Left colon (tissue), 2 donors: Measurements from ENCODE around the gene PPEF2. TPM values are rescaled to one million over a fixed set of nuclear protein-coding genes. Genes with fewer than 3 reads are reported as not detected.

Source experiments
- ATAC-seq: fragments of 200-7000 bp; cut with Tn5 transposase; one replicate; pipeline ENCODE4 v1.9.1; 2020; ENCODE audit warnings: mild to moderate bottlenecking, moderate library complexity
- DNase-seq, 2 donors: peaks; one replicate each; pipeline ENCODE4 v3.0.0-alpha.2; 2020
- intact Hi-C, 2 donors: fragments of 100-400 bp; cut with DNase I in 1 of 2; cut with micrococcal nuclease in 1 of 2; formaldehyde crosslinking; loops; one replicate each; pipeline versions ENCODE4 v1.11.2 to v1.14.0; 2022; cut with DNase I, micrococcal nuclease
- total RNA-seq, 2 donors: library from RNA; stranded (reverse); fragmentation: NEBNext Ultra II Directional; extraction: Animal tissue kit (Norgen Biotek cat#: 25700); gene quantifications; one replicate each; pipeline ENCODE4 v1.2.1, GENCODE V29; 2021
- donor health status: DM: no; HTN: no; CAD: no.
- donor health status: DM: yes; HTN: yes; CAD: no.

The PPEF2 gene
- total RNA-seq, 2 donors from 2014 or later = not detected

- no peak for ATAC-seq
- no peak for DNase-seq
- intact Hi-C loops = no loop called here
These were observed 58.7 kb downstream of the PPEF2 start for GRCh38 chr4:75843596-75843995.

GRCh38 chr4:75841641-75842520 lies 60.4 kb downstream of the PPEF2 start:
- intact Hi-C loops = no loop called here
- ATAC-seq = no peak
- DNase-seq = no peak

GRCh38 chr4:75834772-75835154 lies 67.5 kb downstream of the PPEF2 start:
- intact Hi-C loops = no loop called here
- DNase-seq = no peak
- no peak for ATAC-seq

GRCh38 chr4:75834095-75834771 lies 68.0 kb downstream of the PPEF2 start:
- ATAC-seq (no peak), DNase-seq (no peak)
- intact Hi-C loops = no loop called here

DNA sequence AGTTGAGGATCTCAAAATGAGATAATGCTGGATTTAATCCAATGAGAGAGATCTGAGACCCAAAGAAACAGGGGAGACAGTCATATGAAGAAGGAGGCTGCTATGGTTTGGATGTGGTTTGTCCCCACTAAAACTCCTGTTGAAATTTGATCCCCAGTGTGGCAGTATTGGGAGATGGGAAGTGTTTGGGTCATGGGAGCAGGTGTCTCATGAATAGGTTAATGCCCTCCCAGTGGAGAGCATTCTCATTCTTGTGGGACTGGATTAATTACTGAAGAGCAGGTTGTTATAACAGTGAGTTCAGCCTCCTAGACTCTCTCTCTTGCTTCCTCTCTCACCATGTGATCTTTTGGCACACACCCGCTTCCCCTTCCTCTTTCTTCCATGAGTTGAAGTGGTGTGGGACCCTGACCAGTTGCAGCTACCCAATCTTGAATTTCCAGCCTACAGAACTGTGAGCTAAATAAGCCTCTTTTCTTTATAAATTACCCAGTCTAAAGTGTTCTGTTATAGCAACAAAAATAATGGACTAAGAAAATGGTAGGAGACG lies 70.3 kb downstream of the PPEF2 start:
- DNase-seq (no peak), ATAC-seq (no peak)
- intact Hi-C loops = no loop called here

- DNase-seq = no peak
- intact Hi-C loops = no loop called here
- ATAC-seq = no peak
These were observed 71.3 kb downstream of the PPEF2 start for GRCh38 chr4:75830906-75831305.

GRCh38 chr4:75823812-75824211 lies 78.4 kb downstream of the PPEF2 start:
- ATAC-seq (no peak), DNase-seq (no peak)
- intact Hi-C loops = no loop called here

DNA sequence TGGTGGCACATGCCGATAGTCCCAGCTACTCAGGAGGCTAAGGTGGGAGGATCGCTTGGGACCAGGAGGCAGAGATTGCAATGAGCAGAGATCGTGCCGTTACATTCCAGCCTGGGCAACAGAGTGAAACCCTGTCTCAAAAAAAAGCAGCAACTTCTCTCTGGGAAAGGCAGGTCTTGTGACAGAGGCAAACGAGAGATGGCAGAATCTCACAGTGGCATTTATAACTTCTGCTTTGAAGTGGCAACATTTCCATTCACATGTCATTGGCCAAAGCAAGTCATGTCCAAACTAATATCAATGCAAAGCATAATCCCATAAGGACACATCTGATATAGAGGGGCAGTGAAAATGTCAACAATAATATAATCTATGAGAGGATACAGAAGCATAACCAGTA lies 79.8 kb downstream of the PPEF2 start:
- no peak for ATAC-seq
- intact Hi-C loops = no loop called here
- no peak for DNase-seq

GRCh38 chr4:75821966-75822365 lies 80.3 kb downstream of the PPEF2 start:
- intact Hi-C loops = no loop called here
- no peak for ATAC-seq

GRCh38 chr4:75821216-75821615 lies 81.0 kb downstream of the PPEF2 start:
- no peak for ATAC-seq
- DNase-seq = no peak
- intact Hi-C loops = no loop called here

More at GRCh38 chr4:75821966-75822365, 80.3 kb downstream of the PPEF2 start:
- no peak for DNase-seq

GRCh38 chr4:75820676-75821075 lies 81.6 kb downstream of the PPEF2 start:
- ATAC-seq = no peak
- DNase-seq = no peak
- intact Hi-C loops = no loop called here

DNA sequence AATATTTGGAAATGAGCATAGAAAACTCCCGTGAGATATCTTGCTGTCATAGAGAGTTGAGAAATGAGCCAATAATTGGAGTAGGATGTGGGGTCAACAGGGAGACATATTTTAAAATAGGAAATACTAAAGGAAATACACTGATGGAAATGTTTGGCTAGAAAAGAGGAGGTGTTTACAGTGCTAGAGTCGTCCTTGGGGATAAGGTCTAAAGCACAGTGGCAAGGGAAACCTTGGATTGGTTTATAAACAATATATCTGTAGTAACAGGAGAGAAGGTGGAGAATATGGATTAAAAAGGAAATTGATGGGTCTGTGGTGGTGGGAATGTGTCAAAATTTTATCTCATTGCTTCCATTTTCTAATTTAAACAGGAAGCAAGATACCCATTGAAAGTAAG lies 82.1 kb downstream of the PPEF2 start:
- intact Hi-C loops = no loop called here
- ATAC-seq (no peak), DNase-seq (no peak)

DNA sequence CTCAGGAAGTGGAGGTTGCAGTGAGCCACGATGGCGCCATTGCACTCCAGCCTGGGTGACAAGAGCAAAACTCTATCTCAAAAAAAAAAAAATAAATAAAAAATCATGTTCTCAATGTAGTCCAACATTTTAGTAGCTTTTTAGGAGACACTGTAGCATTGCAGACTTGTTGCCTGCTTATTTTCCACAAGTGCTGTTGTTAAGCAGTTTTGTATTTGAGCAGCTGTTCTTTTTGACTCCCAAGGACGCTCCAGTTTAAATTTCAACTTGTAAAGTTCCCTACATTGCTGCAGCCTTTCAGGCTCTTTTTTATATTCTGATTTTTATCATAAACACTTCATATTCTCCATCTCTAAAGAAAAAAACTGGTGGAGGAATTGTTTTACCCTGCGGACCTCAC lies 83.1 kb downstream of the PPEF2 start:
- intact Hi-C loops = no loop called here

GRCh38 chr4:75817901-75818300 lies 84.4 kb downstream of the PPEF2 start:
- DNase-seq (no peak), ATAC-seq (no peak)
- intact Hi-C loops = no loop called here

More for the DNA sequence above, 83.1 kb downstream of the PPEF2 start:
- DNase-seq = no peak
- ATAC-seq = no peak

Other genes with a start within 250 kb of the PPEF2 start
- gene G3BP2, start 229.0 kb downstream of the PPEF2 start, total RNA-seq = 100 to 1,000 TPM; 158 to 159 TPM
- gene USO1, start 177.9 kb downstream of the PPEF2 start, total RNA-seq = 10 to 100 TPM; 51.5 to 55.4 TPM
- gene NAAA, start 38.6 kb upstream of the PPEF2 start, total RNA-seq = 100 to 1,000 TPM; 154 to 156 TPM
- 10 to 100 TPM; 23.0 to 28.8 TPM for gene SDAD1, start 88.5 kb upstream of the PPEF2 start, total RNA-seq
- 1 to 10 TPM; 1.1 to 1.3 TPM for gene CXCL9, start 105.1 kb upstream of the PPEF2 start, total RNA-seq
- gene CXCL10, start 121.0 kb upstream of the PPEF2 start, total RNA-seq = 1 to 10 TPM; 2.5 to 3.2 TPM
- gene CXCL11, start 133.6 kb upstream of the PPEF2 start, total RNA-seq = under 1 TPM; 0.36 to 0.46 TPM
- gene ART3, start 172.3 kb upstream of the PPEF2 start, total RNA-seq = 1 to 10 TPM; 1.1 to 3.6 TPM
- 10 to 100 TPM; 27.1 to 36.7 TPM for gene NUP54, start 245.9 kb upstream of the PPEF2 start, total RNA-seq